ENCODE measurements around the gene TMEM141. TPM values are rescaled to one million over a fixed set of nuclear protein-coding genes. Genes with fewer than 3 reads are reported as not detected.
"Not testable (repeated sequence)": the region's sequence is repeated elsewhere in the genome, so short reads cannot be mapped to it uniquely, and the experiment has no call there.

TMEM141 gene
- polyA plus RNA-seq, 1 of the 3 experiments (the other 2 are of a cell fraction): 112 TPM

- H3K79me2 ChIP-seq (ENCODE audit: insufficient read depth): no peaks in the 10 kb centered on the region
- H3K4me2 ChIP-seq: no peak overlapping the region
- no peaks in the 10 kb centered on the region; the same call in 1 of the 2 replicates for H3K27me3 ChIP-seq (ENCODE audit: insufficient read depth)
- no peak overlapping the region for H3K9ac ChIP-seq
- H3F3A ChIP-seq (replicated peaks; ENCODE audit: insufficient read depth): no peaks in the 10 kb centered on the region
- H3K4me3 ChIP-seq (ENCODE audit: low read depth in 2 of 2, low read length in 1 of 2): no peak overlapping the region
- no peaks in the 10 kb centered on the region for H3K9me3 ChIP-seq
- TF ChIP-seq TCF12 (IDR thresholded peaks at IDR 0.05) (no peak), USF2 (IDR thresholded peaks at IDR 0.05; ENCODE audit: borderline replicate concordance, low read depth, low read length) (no peak), MEF2A (IDR thresholded peaks at IDR 0.05; ENCODE audit: borderline replicate concordance, low read depth) (no peak), CHD2 (IDR thresholded peaks at IDR 0.05; ENCODE audit: low read length, partially characterized antibody) (no peak)
- H4K20me1 ChIP-seq (ENCODE audit: insufficient read depth): no peaks in the 10 kb centered on the region
- H3K36me3 ChIP-seq (replicated peaks in 1 of 2; ENCODE audit: control insufficient read depth in 1 of 2, insufficient read depth in 2 of 2, low read length in 1 of 2): no peaks in the 10 kb centered on the region
- 92% methylated on average over 1 of the region's 14 CpGs for WGBS (ENCODE audit: low lambda C conversion rate)
- no peak overlapping the region for H2AFZ ChIP-seq (ENCODE audit: low read depth)
- no peaks in the 10 kb centered on the region for H3K9me2 ChIP-seq
- peaks cover 0 to 14% of the 10 kb centered on the region in 2 experiments; a peak in 1 of 4 replicates for H3K4me1 ChIP-seq (ENCODE audit: control insufficient read depth in 1 of 2, insufficient read depth in 2 of 2, low read depth in 1 of 2, low read length in 1 of 2)
- no peak overlapping the region for H3K27ac ChIP-seq (ENCODE audit: low read depth in 2 of 2, low read length in 1 of 2)
- DNase-seq: no peak
- ChIA-PET POLR2A (no interaction called here), CTCF (no interaction called here)
Measured at GRCh38 chr9:136765041-136765440, 26.1 kb upstream of the TMEM141 start.

DNA sequence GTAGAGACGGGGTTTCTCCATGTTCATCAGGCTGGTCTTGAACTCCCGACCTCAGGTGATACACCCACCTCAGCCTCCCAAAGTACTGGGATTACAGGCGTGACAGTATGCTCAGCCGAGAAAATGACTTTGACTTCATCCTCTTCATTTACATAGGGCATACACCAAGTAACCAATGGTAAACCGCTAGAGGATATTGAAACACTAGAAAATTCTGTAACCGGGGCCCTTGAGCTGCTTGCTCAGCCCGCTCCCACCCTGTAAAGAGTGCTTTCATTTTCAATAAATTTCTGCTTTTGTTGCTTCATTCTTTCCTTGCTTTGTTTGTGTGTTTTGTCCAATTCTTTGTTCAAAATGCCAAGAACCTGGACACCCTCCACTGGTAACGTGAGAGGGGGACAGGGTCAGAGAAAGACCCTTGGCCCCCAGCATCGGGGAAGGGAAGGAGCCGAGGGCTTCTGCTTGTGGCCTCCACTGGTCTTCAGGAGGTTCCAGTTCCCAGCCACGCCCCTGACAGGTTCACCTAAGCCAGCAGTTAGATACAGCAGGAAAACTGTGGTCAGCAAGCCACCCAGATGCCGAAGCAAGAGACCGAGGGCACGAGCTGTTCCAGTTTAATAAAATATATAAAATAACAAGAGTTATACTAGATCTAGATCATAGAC, 25.3 kb upstream of the TMEM141 start:
- H3K4me1 ChIP-seq (ENCODE audit: control insufficient read depth in 1 of 2, insufficient read depth in 2 of 2, low read depth in 1 of 2, low read length in 1 of 2); H3K27me3 ChIP-seq (ENCODE audit: insufficient read depth); H3K27ac ChIP-seq (ENCODE audit: low read depth in 2 of 2, low read length in 1 of 2); H3K36me3 ChIP-seq (replicated peaks in 1 of 2; ENCODE audit: control insufficient read depth in 1 of 2, insufficient read depth in 2 of 2, low read length in 1 of 2); H3K79me2 ChIP-seq (ENCODE audit: insufficient read depth); H3K4me2 ChIP-seq; H2AFZ ChIP-seq (ENCODE audit: low read depth); H3F3A ChIP-seq (replicated peaks; ENCODE audit: insufficient read depth); DNase-seq; H3K4me3 ChIP-seq (ENCODE audit: low read depth in 2 of 2, low read length in 1 of 2); H3K9me3 ChIP-seq; H3K9me2 ChIP-seq; H3K9ac ChIP-seq; H4K20me1 ChIP-seq (ENCODE audit: insufficient read depth): not testable (repeated sequence)
- POLR2A ChIA-PET: interaction anchor here (1.0 kb wide), 1 partner anchor 38 kb away, joined by 3 read pairs; no protein-coding TSS in a partner anchor
- 79% methylated on average over 14 of the region's 14 CpGs for WGBS (ENCODE audit: low lambda C conversion rate)
- CTCF ChIA-PET: interaction anchor here (1.0 to 3.7 kb wide), 7 partner anchors 8 to 94 kb away, joined by 3 to 22 read pairs (median 6); partner anchors contain the start of gene LCN8

GRCh38 chr9:136766410-136767120, 24.6 kb upstream of the TMEM141 start:
- H3K27me3 ChIP-seq (ENCODE audit: insufficient read depth); H3K79me2 ChIP-seq (ENCODE audit: insufficient read depth); H3K9me2 ChIP-seq; H3K9ac ChIP-seq; H3F3A ChIP-seq (replicated peaks; ENCODE audit: insufficient read depth); H3K27ac ChIP-seq (ENCODE audit: low read depth in 2 of 2, low read length in 1 of 2); H3K4me3 ChIP-seq (ENCODE audit: low read depth in 2 of 2, low read length in 1 of 2); H3K4me1 ChIP-seq (ENCODE audit: control insufficient read depth in 1 of 2, insufficient read depth in 2 of 2, low read depth in 1 of 2, low read length in 1 of 2); H2AFZ ChIP-seq (ENCODE audit: low read depth); H3K4me2 ChIP-seq; H4K20me1 ChIP-seq (ENCODE audit: insufficient read depth); H3K36me3 ChIP-seq (replicated peaks in 1 of 2; ENCODE audit: control insufficient read depth in 1 of 2, insufficient read depth in 2 of 2, low read length in 1 of 2); DNase-seq; H3K9me3 ChIP-seq: not testable (repeated sequence)
- WGBS (ENCODE audit: low lambda C conversion rate): 48% methylated on average over 16 of the region's 18 CpGs
- CTCF ChIA-PET: interaction anchor here (0.7 to 3.7 kb wide), 14 partner anchors 9 to 263 kb away, joined by 3 to 22 read pairs (median 4); partner anchors contain the start of genes ABCA2 and LCN8
- POLR2A ChIA-PET: interaction anchor here (1.0 kb wide), 1 partner anchor 38 kb away, joined by 3 read pairs; no protein-coding TSS in a partner anchor
